CD8-positive, alpha-beta memory T cell (primary cell): Measurements from ENCODE around the gene HNRNPLL. TPM values are rescaled to one million over a fixed set of nuclear protein-coding genes. Genes with fewer than 3 reads are reported as not detected.

ENCODE experiments used
- CTCF ChIA-PET: fragments of 350-600 bp; sonication (Branson Sonifier 250); formaldehyde crosslinking; loops from one replicate; lab custom pipeline; 2021; ENCODE audit warnings: antibody characterized with exemption; lab: Charles Lee
- POLR2A ChIA-PET: fragments of 350-600 bp; sonication (Branson Sonifier 250); formaldehyde crosslinking; loops from one replicate; lab custom pipeline; 2021; ENCODE audit warnings: antibody characterized with exemption; lab: Charles Lee
- DNase-seq, 5 donors: peaks; one replicate each; pipeline versions ENCODE4 v3.0.0 to v3.0.0-alpha.2; 2020 to 2022; ENCODE audit warnings: mixed read lengths in 1 of 5
- H3K27ac ChIP-seq: one replicate; pipeline ENCODE4 v1.7.0; 2013; ENCODE audit warnings: low read depth, mild to moderate bottlenecking, low read length, moderate library complexity
- H3K27me3 ChIP-seq: 2 replicates; pipeline ENCODE4 v1.7.0; 2013; ENCODE audit warnings: low read length, mild to moderate bottlenecking; ENCODE audit not compliant: insufficient read depth, poor library complexity, severe bottlenecking
- H3K36me3 ChIP-seq: 2 replicates; pipeline ENCODE4 v1.7.0; 2013; ENCODE audit warnings: mild to moderate bottlenecking, low read length, moderate library complexity; ENCODE audit not compliant: insufficient read depth
- H3K4me1 ChIP-seq: 2 replicates; pipeline ENCODE4 v1.7.0; 2013; ENCODE audit warnings: mild to moderate bottlenecking, low read length, moderate library complexity; ENCODE audit not compliant: insufficient read depth
- H3K4me3 ChIP-seq: 2 replicates; pipeline ENCODE4 v1.7.0; 2013; ENCODE audit warnings: mild to moderate bottlenecking, low read length
- H3K9me3 ChIP-seq: 2 replicates; pipeline ENCODE4 v1.7.0; 2013; ENCODE audit warnings: mild to moderate bottlenecking, low read length
- H3K27ac Mint-ChIP-seq, 8 donors: one replicate each; pipeline ENCODE4 v1.8.0; 2020 to 2021; ENCODE audit warnings: mixed read lengths in 8 of 8, mild to moderate bottlenecking in 6 of 8, inconsistent platforms in 3 of 8, moderate library complexity in 3 of 8
- H3K27me3 Mint-ChIP-seq, 2 donors: one replicate each; pipeline ENCODE4 v1.8.0; 2020 to 2021; ENCODE audit warnings: mixed read lengths in 2 of 2, mild to moderate bottlenecking in 1 of 2, moderate library complexity in 1 of 2
- H3K36me3 Mint-ChIP-seq, 3 donors: one replicate each; pipeline ENCODE4 v1.8.0; 2020 to 2021; ENCODE audit warnings: mixed read lengths in 3 of 3, inconsistent platforms in 1 of 3, mild to moderate bottlenecking in 1 of 3
- H3K4me1 Mint-ChIP-seq, 3 donors: one replicate each; pipeline ENCODE4 v1.8.0; 2020 to 2021; ENCODE audit warnings: mixed read lengths in 3 of 3, inconsistent platforms in 1 of 3, mild to moderate bottlenecking in 1 of 3
- H3K4me3 Mint-ChIP-seq, 7 donors: one replicate each; pipeline ENCODE4 v1.8.0; 2020 to 2021; ENCODE audit warnings: mixed read lengths in 7 of 7, mild to moderate bottlenecking in 6 of 7, moderate library complexity in 4 of 7, inconsistent platforms in 2 of 7
- H3K9me3 Mint-ChIP-seq, 5 donors: one replicate each; pipeline ENCODE4 v1.8.0; 2020 to 2022; ENCODE audit warnings: mixed read lengths in 5 of 5, mild to moderate bottlenecking in 3 of 5, moderate library complexity in 2 of 5, inconsistent platforms in 1 of 5
- polyA plus RNA-seq: library from polyadenylated mRNA; unstranded; fragments of 300-500 nt; fragmentation: Illumina TruSeq; gene quantifications from one replicate; pipeline ENCODE4 v1.2.3, GENCODE V29; 2021
- total RNA-seq, 2 experiments: library from RNA; stranded (reverse); gene quantifications; one replicate each; pipeline ENCODE4 v1.2.3, GENCODE V29; 2021

Gene HNRNPLL
- total and polyA plus RNA-seq, 3 experiments from 2014 or later, result 65.4 to 80.8 (median 77.4) TPM

DNA sequence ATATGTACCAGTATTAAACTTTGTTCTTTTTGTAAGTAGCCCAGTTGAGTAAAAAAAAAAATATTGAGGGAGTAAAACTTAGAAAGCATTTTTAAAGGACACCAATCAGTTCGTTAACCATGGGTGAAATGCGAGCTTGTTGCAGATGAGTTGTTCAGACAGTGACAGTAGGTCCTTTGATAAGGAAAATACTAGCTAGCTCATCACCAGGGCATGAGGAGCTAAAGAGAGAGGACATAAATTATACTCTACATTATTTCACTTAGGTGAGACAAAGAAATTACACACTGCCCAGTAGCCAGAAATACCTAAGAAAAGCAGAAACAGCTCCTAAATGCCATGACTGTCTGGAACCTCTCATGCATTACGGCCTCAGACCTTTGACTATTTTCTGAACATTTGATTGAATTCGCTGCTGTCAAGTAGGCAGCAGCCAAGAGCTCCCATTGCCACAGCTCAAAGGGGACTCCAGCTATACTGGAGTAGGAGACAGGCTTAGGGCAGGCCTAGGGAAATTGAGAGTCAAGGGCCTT lies 2.6 kb upstream of the HNRNPLL start:
- Mint-ChIP-seq H3K9me3 (no peaks in the 10 kb centered on the region), H3K4me3 (no peak overlapping the region), H3K36me3 (peaks cover 0 to 19% (median 1%) of the 10 kb centered on the region in 3 donors), H3K4me1 (peaks cover 35 to 53% (median 50%) of the 10 kb centered on the region in 3 donors), H3K27ac (peak overlapping the region in 5 of 8 donors; percentile 26 to 97 (median 47)), H3K27me3 (peaks cover 0 to 2% of the 10 kb centered on the region in 2 donors)
- Histone ChIP-seq H3K36me3 (no peaks in the 10 kb centered on the region), H3K9me3 (no peaks in the 10 kb centered on the region), H3K4me3 (no peak overlapping the region), H3K27me3 (no peaks in the 10 kb centered on the region), H3K4me1 (peaks cover 13% of the 10 kb centered on the region), H3K27ac (no peak overlapping the region)
- no peak for DNase-seq
- ChIA-PET POLR2A (interaction anchor here (0.6 to 5.8 kb wide), 3 partner anchors 60 to 146 kb away, joined by 3 to 57 read pairs (median 3); partner anchors contain the start of genes GALM and SRSF7), CTCF (interaction anchor here (0.6 to 8.0 kb wide), 11 partner anchors 22 to 120 kb away, joined by 3 to 96 read pairs (median 24); partner anchors contain the start of gene GALM)

GRCh38 chr2:38603402-38604290 lies 918 bp upstream of the HNRNPLL start:
- peaks cover 0 to 2% of the 10 kb centered on the region in 2 donors for H3K27me3 Mint-ChIP-seq
- POLR2A ChIA-PET, result interaction anchor here (0.6 to 5.8 kb wide), 12 partner anchors 7 to 978 kb away, joined by 3 to 57 read pairs (median 5); partner anchors contain the start of genes GALM and SRSF7
- peaks cover 0 to 25% (median 1%) of the 10 kb centered on the region in 3 donors for H3K36me3 Mint-ChIP-seq
- no peaks in the 10 kb centered on the region for H3K27me3 ChIP-seq
- H3K9me3 ChIP-seq, result no peaks in the 10 kb centered on the region
- H3K36me3 ChIP-seq, result no peaks in the 10 kb centered on the region
- H3K4me1 Mint-ChIP-seq, result peaks cover 38 to 53% (median 51%) of the 10 kb centered on the region in 3 donors
- peaks cover 16% of the 10 kb centered on the region for H3K4me1 ChIP-seq
- no peaks in the 10 kb centered on the region for H3K9me3 Mint-ChIP-seq
- H3K4me3 ChIP-seq, result peak overlapping the region; percentile 93
- DNase-seq, result peak; percentile 74 to 89 (median 79)
- CTCF ChIA-PET, result interaction anchor here (0.7 to 8.0 kb wide), 37 partner anchors 9 to 147 kb away, joined by 3 to 96 read pairs (median 6); partner anchors contain the start of genes GALM and SRSF7
- H3K27ac ChIP-seq, result peak overlapping the region; percentile 82
- H3K4me3 Mint-ChIP-seq, result peak overlapping the region; percentile 94 to 97 (median 96)
- H3K27ac Mint-ChIP-seq, result peak overlapping the region; percentile 88 to 97 (median 97)

DNA sequence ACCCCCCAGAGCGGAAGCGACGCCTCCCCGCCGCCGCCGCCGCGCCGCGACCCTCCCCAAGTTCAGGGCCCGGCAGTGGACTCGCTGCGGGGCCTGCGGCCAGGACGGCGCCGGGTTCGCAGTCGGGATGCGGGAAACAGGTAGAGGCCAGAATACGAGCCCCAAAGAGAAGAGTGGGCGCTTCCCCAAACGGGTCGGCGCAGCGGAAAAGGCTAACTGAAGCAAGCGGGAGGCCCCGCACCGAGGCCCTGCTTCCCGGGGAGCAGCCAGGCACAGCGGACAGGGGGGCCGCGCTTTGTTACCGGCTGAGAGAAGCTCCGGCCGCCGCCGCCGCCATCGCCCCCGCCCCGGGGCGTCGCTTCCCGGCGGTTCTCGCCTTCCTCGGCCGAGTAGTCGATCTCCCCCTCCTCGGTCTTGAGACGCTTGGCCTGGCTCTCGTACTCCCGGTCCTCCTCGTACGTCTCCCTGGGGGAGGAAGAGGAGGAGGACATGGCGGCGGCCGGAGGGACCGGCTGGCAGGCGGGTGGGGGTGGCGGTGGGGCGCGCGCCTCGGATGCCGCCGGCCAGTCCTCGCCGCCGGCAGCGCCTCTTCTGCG lies 494 bp downstream of the HNRNPLL start:
- peak overlapping the region; percentile 72 to 99 (median 89) for H3K27ac Mint-ChIP-seq
- H3K9me3 Mint-ChIP-seq, result no peaks in the 10 kb centered on the region
- Histone ChIP-seq H3K27me3 (no peaks in the 10 kb centered on the region), H3K4me1 (peaks cover 22% of the 10 kb centered on the region), H3K36me3 (no peaks in the 10 kb centered on the region), H3K4me3 (peak overlapping the region; percentile 93), H3K9me3 (no peaks in the 10 kb centered on the region), H3K27ac (peak overlapping the region; percentile 82)
- H3K36me3 Mint-ChIP-seq, result peaks cover 0 to 26% (median 1%) of the 10 kb centered on the region in 3 donors
- POLR2A ChIA-PET, result interaction anchor here (0.6 to 5.8 kb wide), 14 partner anchors 9 to 149 kb away, joined by 3 to 57 read pairs (median 6); partner anchors contain the start of genes GALM and SRSF7
- H3K4me1 Mint-ChIP-seq, result peaks cover 42 to 56% (median 54%) of the 10 kb centered on the region in 3 donors
- peak; percentile 24 to 58 (median 33) for DNase-seq
- peak overlapping the region; percentile 93 to 97 (median 96) for H3K4me3 Mint-ChIP-seq
- peaks cover 0 to 2% of the 10 kb centered on the region in 2 donors for H3K27me3 Mint-ChIP-seq
- CTCF ChIA-PET, result interaction anchor here (1.0 to 8.0 kb wide), 20 partner anchors 10 to 149 kb away, joined by 3 to 96 read pairs (median 10); partner anchors contain the start of genes GALM and SRSF7

GRCh38 chr2:38601463-38602135 lies 1.1 kb downstream of the HNRNPLL start:
- Histone ChIP-seq H3K9me3 (no peaks in the 10 kb centered on the region), H3K4me3 (peak overlapping the region; percentile 93), H3K27me3 (no peaks in the 10 kb centered on the region), H3K36me3 (no peaks in the 10 kb centered on the region), H3K27ac (peak overlapping the region; percentile 82), H3K4me1 (peaks cover 22% of the 10 kb centered on the region)
- Mint-ChIP-seq H3K9me3 (no peaks in the 10 kb centered on the region), H3K36me3 (peaks cover 0 to 27% (median 1%) of the 10 kb centered on the region in 3 donors), H3K4me3 (peak overlapping the region; percentile 93 to 97 (median 96)), H3K27ac (peak overlapping the region; percentile 72 to 99 (median 89)), H3K27me3 (peaks cover 0 to 2% of the 10 kb centered on the region in 2 donors), H3K4me1 (peaks cover 47 to 62% (median 60%) of the 10 kb centered on the region in 3 donors)
- DNase-seq, result no peak
- ChIA-PET POLR2A (interaction anchor here (0.6 to 5.8 kb wide), 15 partner anchors 10 to 150 kb away, joined by 3 to 57 read pairs (median 6); partner anchors contain the start of genes GALM and SRSF7), CTCF (interaction anchor here (1.0 to 8.0 kb wide), 20 partner anchors 11 to 149 kb away, joined by 3 to 96 read pairs (median 8); partner anchors contain the start of genes GALM and SRSF7)

DNA sequence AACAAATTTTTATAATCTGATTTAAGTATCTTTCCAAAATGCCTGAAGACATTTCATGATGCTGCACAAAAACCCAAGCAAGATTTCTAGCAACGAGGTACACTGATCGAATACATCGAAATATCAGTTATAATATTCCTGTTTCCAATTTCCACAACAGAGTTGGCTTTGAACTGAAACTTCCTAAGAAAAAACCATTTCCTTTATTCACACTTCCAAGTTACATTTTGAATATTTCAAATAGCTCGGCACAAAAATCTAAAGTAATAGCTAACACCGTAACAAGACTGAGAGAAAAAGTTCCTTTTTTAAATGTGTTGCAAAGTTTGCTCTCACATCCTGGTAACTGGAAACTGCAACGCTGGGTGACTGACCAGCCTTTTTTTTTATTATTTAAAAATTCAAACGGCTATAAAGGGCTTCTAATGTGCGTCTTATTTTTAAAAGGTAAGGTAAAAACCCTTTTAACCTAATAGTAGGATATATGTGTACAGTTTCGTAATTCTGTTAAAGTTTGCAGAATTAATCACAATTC lies 1.7 kb downstream of the HNRNPLL start:
- H3K27me3 Mint-ChIP-seq, result peaks cover 0 to 2% of the 10 kb centered on the region in 2 donors
- peaks cover 53 to 68% (median 66%) of the 10 kb centered on the region in 3 donors for H3K4me1 Mint-ChIP-seq
- ChIA-PET POLR2A (interaction anchor here (0.6 to 5.8 kb wide), 9 partner anchors 10 to 150 kb away, joined by 4 to 57 read pairs (median 7); partner anchors contain the start of genes GALM and SRSF7), CTCF (interaction anchor here (0.7 to 8.0 kb wide), 19 partner anchors 12 to 150 kb away, joined by 3 to 96 read pairs (median 4); partner anchors contain the start of genes GALM and SRSF7)
- no peaks in the 10 kb centered on the region for H3K9me3 Mint-ChIP-seq
- H3K36me3 Mint-ChIP-seq, result peaks cover 0 to 27% (median 1%) of the 10 kb centered on the region in 3 donors
- Histone ChIP-seq H3K9me3 (no peaks in the 10 kb centered on the region), H3K27me3 (no peaks in the 10 kb centered on the region), H3K36me3 (no peaks in the 10 kb centered on the region), H3K27ac (peak overlapping the region; percentile 82), H3K4me3 (peak overlapping the region; percentile 93), H3K4me1 (peaks cover 22% of the 10 kb centered on the region)
- DNase-seq, result no peak
- H3K27ac Mint-ChIP-seq, result peak overlapping the region; percentile 72 to 99 (median 89)
- H3K4me3 Mint-ChIP-seq, result peak overlapping the region; percentile 93 to 97 (median 96)

DNA sequence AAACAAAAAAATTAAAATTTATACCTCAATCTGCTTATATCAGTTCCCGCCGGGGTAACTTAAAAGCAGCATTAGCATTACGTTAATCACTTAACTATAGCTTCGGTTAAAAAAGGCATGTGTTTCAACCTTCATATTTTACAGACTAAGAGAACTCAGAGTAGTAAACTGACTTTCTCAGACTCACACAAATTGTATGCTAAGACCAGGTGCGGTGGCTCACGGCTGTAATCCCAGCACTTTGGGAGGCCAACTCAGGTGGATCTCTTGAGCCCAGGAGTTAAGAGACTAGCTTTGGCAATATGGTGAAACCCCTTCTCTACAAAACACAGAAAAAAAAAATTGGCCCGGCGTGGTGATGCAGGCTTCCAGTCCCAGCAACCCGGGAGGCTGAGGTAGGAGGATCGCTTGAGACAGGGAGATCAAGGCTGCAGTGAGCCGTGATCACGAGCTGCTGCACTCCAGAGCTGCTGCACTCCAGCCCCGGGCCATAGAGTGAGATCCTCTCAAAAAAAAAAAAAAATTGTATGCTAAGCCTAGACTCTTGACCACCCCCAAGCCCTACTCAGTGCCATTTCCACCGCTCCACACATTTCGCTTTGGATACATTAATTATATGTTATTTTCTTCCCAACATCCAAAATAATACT lies 2.4 kb downstream of the HNRNPLL start:
- H3K27ac Mint-ChIP-seq, result peak overlapping the region; percentile 72 to 99 (median 89)
- peak overlapping the region; percentile 93 to 97 (median 96) for H3K4me3 Mint-ChIP-seq
- no peak for DNase-seq
- ChIA-PET CTCF (interaction anchor here (0.7 to 8.0 kb wide), 12 partner anchors 10 to 147 kb away, joined by 3 to 96 read pairs (median 3); no protein-coding TSS in a partner anchor), POLR2A (interaction anchor here (0.8 to 5.8 kb wide), 4 partner anchors 65 to 151 kb away, joined by 3 to 57 read pairs (median 24); partner anchors contain the start of genes GALM and SRSF7)
- H3K27ac ChIP-seq, result peak overlapping the region; percentile 82
- H3K9me3 ChIP-seq, result no peaks in the 10 kb centered on the region
- no peaks in the 10 kb centered on the region for H3K36me3 ChIP-seq
- H3K4me3 ChIP-seq, result peak overlapping the region; percentile 93
- no peaks in the 10 kb centered on the region for H3K9me3 Mint-ChIP-seq
- no peaks in the 10 kb centered on the region for H3K27me3 ChIP-seq
- H3K27me3 Mint-ChIP-seq, result peaks cover 0 to 2% of the 10 kb centered on the region in 2 donors
- H3K4me1 ChIP-seq, result peaks cover 22% of the 10 kb centered on the region
- peaks cover 0 to 27% (median 1%) of the 10 kb centered on the region in 3 donors for H3K36me3 Mint-ChIP-seq
- H3K4me1 Mint-ChIP-seq, result peaks cover 57 to 72% (median 70%) of the 10 kb centered on the region in 3 donors
